Esophagus muscularis mucosa (tissue), 3 donors: Measurements from ENCODE around the gene TMTC4.

Experiments used
- CTCF ChIP-seq, 3 experiments: fragments of 200-600 bp in 2 of 3; fragments of 450-650 bp in 1 of 3; sonication (generic) in 2 of 3; IDR thresholded peaks; one replicate each; pipeline ENCODE4 v1.5.1; 2017 to 2019; ENCODE audit warnings: antibody characterized with exemption in 3 of 3, mild to moderate bottlenecking in 2 of 3, moderate library complexity in 1 of 3
- POLR2A ChIP-seq: fragments of 450-650 bp; IDR thresholded peaks from one replicate; pipeline ENCODE4 v1.6.1; 2017; ENCODE audit warnings: antibody characterized with exemption, moderate library complexity, mild to moderate bottlenecking, low read depth

- TF ChIP-seq CTCF (IDR thresholded peaks at IDR 0.05) (no peak), POLR2A (no peak)
Measured at GRCh38 chr13:100604918-100605710, 69.5 kb downstream of the TMTC4 start.
